C4-2B (cell line): ENCODE measurements around the gene PARD6B.

Experiments used
- CTCF ChIP-seq: fragments of 450-650 bp; conservative IDR thresholded peaks from 2 replicates; pipeline ENCODE4 v1.5.1; 2017; ENCODE audit warnings: mild to moderate bottlenecking
- ZFX ChIP-seq: fragments of 450-650 bp; IDR thresholded peaks from 2 replicates; pipeline ENCODE4 v1.6.1; 2017

GRCh38 chr20:50753152-50753551 is 21.8 kb downstream of the PARD6B start:
- TF ChIP-seq CTCF: no peak
- no peak for TF ChIP-seq ZFX
